H1 (cell line): ENCODE measurements around the gene GALNT2. TPM values are rescaled to one million over a fixed set of nuclear protein-coding genes. Genes with fewer than 3 reads are reported as not detected.

ENCODE experiments used
- CTCF ChIA-PET: fragments of 300-600 bp; sonication (Branson Sonifier 250); formaldehyde crosslinking; loops from one replicate; lab custom pipeline; 2021; ENCODE audit not compliant: partially characterized antibody; lab: Charles Lee
- POLR2A ChIA-PET: fragments of 300-600 bp; sonication (Branson Sonifier 250); formaldehyde crosslinking; loops from one replicate; lab custom pipeline; 2021; ENCODE audit warnings: inconsistent platforms; ENCODE audit not compliant: partially characterized antibody; lab: Charles Lee
- DNase-seq, 2 experiments: peaks; one replicate each; pipeline versions ENCODE4 v3.0.0 to v3.0.0-alpha.2; 2010 to 2022; ENCODE audit warnings: low spot score in 2 of 2, low read depth in 1 of 2, mixed read lengths in 1 of 2
- FAIRE-seq: peaks from 2 replicates; lab custom pipeline; 2011; peaks lifted over from hg19 to GRCh38; lab: Jason Lieb, UNC
- H2AFZ ChIP-seq: 2 replicates; pipeline ENCODE4 v1.8.1; 2012; ENCODE audit warnings: low read length, inconsistent platforms
- H2AK5ac ChIP-seq: 2 replicates; pipeline ENCODE4 v1.6.1; 2013; ENCODE audit warnings: low read depth, low read length
- H2BK120ac ChIP-seq: replicated peaks from 2 replicates; pipeline ENCODE3; 2013; ENCODE audit warnings: low read depth, low read length, inconsistent platforms
- H2BK12ac ChIP-seq: 2 replicates; pipeline ENCODE4 v1.6.1; 2013; ENCODE audit warnings: low read depth, low read length
- H2BK15ac ChIP-seq: 2 replicates; pipeline ENCODE4 v1.6.1; 2013; ENCODE audit warnings: low read length
- H2BK20ac ChIP-seq: 2 replicates; pipeline ENCODE4 v1.6.1; 2013; ENCODE audit warnings: low read length
- H2BK5ac ChIP-seq: 2 replicates; pipeline ENCODE4 v1.6.1; 2013; ENCODE audit warnings: low read depth, low read length
- H3K14ac ChIP-seq: 2 replicates; pipeline ENCODE4 v1.6.1; 2013; ENCODE audit warnings: inconsistent platforms; ENCODE audit not compliant: insufficient read length
- H3K18ac ChIP-seq: 2 replicates; pipeline ENCODE4 v1.6.1; 2013; ENCODE audit warnings: low read length; ENCODE audit errors: extremely low read depth
- H3K23ac ChIP-seq: 2 replicates; pipeline ENCODE4 v1.6.1; 2013; ENCODE audit warnings: inconsistent platforms; ENCODE audit not compliant: insufficient read length
- H3K23me2 ChIP-seq: 2 replicates; pipeline ENCODE4 v1.6.1; 2013; ENCODE audit warnings: low read depth, low read length
- H3K27ac ChIP-seq: 2 replicates; pipeline ENCODE4 v1.6.1; 2011; ENCODE audit warnings: low read depth, low read length, inconsistent platforms
- H3K27me3 ChIP-seq, 4 experiments: replicated peaks in 1 of 4; 1 replicate in 1 of 4; 2 replicates in 3 of 4; pipeline versions ENCODE4 v1.6.1 to v1.8.1; 2011 to 2013; ENCODE audit warnings: low read length in 3 of 4, mild to moderate bottlenecking in 3 of 4, inconsistent platforms in 2 of 4, mixed read lengths in 2 of 4, moderate library complexity in 1 of 4; ENCODE audit not compliant: control insufficient read depth in 3 of 4, insufficient read depth in 3 of 4; ENCODE audit errors: extremely low read depth in 1 of 4
- H3K36me3 ChIP-seq, 4 experiments: 2 replicates each; pipeline versions ENCODE4 v1.6.1 to v1.8.1; 2011 to 2013; ENCODE audit warnings: mild to moderate bottlenecking in 4 of 4, low read length in 3 of 4, moderate library complexity in 2 of 4, control low read depth in 1 of 4, inconsistent platforms in 1 of 4; ENCODE audit not compliant: insufficient read depth in 4 of 4, control insufficient read depth in 2 of 4
- H3K4ac ChIP-seq: replicated peaks from 2 replicates; pipeline ENCODE3; 2013; ENCODE audit warnings: low read length, low read depth, mixed read lengths, inconsistent platforms; ENCODE audit not compliant: insufficient read length
- H3K4me1 ChIP-seq, 4 experiments: replicated peaks in 1 of 4; 1 replicate in 1 of 4; 2 replicates in 3 of 4; pipeline versions ENCODE4 v1.6.1 to v1.8.1; 2011 to 2013; ENCODE audit warnings: low read length in 3 of 4, inconsistent platforms in 2 of 4, mixed read lengths in 1 of 4; ENCODE audit not compliant: insufficient read depth in 4 of 4, control insufficient read depth in 3 of 4
- H3K4me2 ChIP-seq, 2 experiments: 2 replicates each; pipeline versions ENCODE4 v1.6.1 to v1.8.1; 2011 to 2013; ENCODE audit warnings: low read depth in 2 of 2, low read length in 2 of 2, control low read depth in 1 of 2, inconsistent platforms in 1 of 2, mild to moderate bottlenecking in 1 of 2; ENCODE audit not compliant: insufficient read depth in 1 of 2
- H3K4me3 ChIP-seq, 4 experiments: fragments of 200-600, 300-600 bp in 1 of 4; sonication (generic), shearing (Covaris generic), sonication (Bioruptor Twin) in 1 of 4; 2 replicates each; pipeline versions ENCODE4 v1.5.1 to v1.8.1; 2011 to 2016; ENCODE audit warnings: low read length in 4 of 4, low read depth in 3 of 4, control low read depth in 2 of 4, inconsistent platforms in 2 of 4, mild to moderate bottlenecking in 2 of 4, mixed read lengths in 1 of 4, moderate library complexity in 1 of 4; ENCODE audit not compliant: insufficient read depth in 2 of 4; ENCODE audit errors: extremely low read depth in 1 of 4
- H3K56ac ChIP-seq: replicated peaks from 2 replicates; pipeline ENCODE3; 2013; ENCODE audit warnings: low read depth, mild to moderate bottlenecking, mixed read lengths, low read length, inconsistent platforms; ENCODE audit not compliant: insufficient read length
- H3K79me1 ChIP-seq: 2 replicates; pipeline ENCODE4 v1.6.1; 2013; ENCODE audit warnings: low read depth, low read length, control low read depth
- H3K79me2 ChIP-seq, 2 experiments: 2 replicates each; pipeline versions ENCODE4 v1.6.1 to v1.8.1; 2012 to 2013; ENCODE audit warnings: low read length in 2 of 2, mild to moderate bottlenecking in 2 of 2, inconsistent platforms in 1 of 2; ENCODE audit not compliant: insufficient read depth in 2 of 2, control insufficient read depth in 1 of 2
- H3K9ac ChIP-seq, 4 experiments: replicated peaks in 1 of 4; 1 replicate in 1 of 4; 2 replicates in 3 of 4; pipeline versions ENCODE4 v1.6.1 to v1.8.1; 2011 to 2013; ENCODE audit warnings: low read depth in 3 of 4, low read length in 3 of 4, control low read depth in 2 of 4, mild to moderate bottlenecking in 2 of 4, moderate library complexity in 2 of 4, inconsistent platforms in 1 of 4; ENCODE audit errors: extremely low read depth in 1 of 4
- H3K9me3 ChIP-seq, 2 experiments: 2 replicates each; pipeline versions ENCODE4 v1.6.1 to v1.8.1; 2012 to 2013; ENCODE audit warnings: mild to moderate bottlenecking in 2 of 2, moderate library complexity in 2 of 2, control low read depth in 1 of 2, inconsistent platforms in 1 of 2, low read depth in 1 of 2, low read length in 1 of 2, mixed read lengths in 1 of 2; ENCODE audit not compliant: insufficient read depth in 2 of 2
- H4K20me1 ChIP-seq, 2 experiments: replicated peaks in 1 of 2; 2 replicates each; pipeline versions ENCODE3 to v1.8.1; 2011 to 2013; ENCODE audit warnings: inconsistent platforms in 2 of 2, low read length in 2 of 2, mild to moderate bottlenecking in 1 of 2; ENCODE audit not compliant: insufficient read depth in 2 of 2, control insufficient read depth in 1 of 2
- H4K5ac ChIP-seq: 2 replicates; pipeline ENCODE4 v1.6.1; 2013; ENCODE audit warnings: low read length, low read depth, mixed read lengths, inconsistent platforms; ENCODE audit not compliant: insufficient read length
- H4K8ac ChIP-seq: 2 replicates; pipeline ENCODE4 v1.8.0; 2013; ENCODE audit warnings: mild to moderate bottlenecking, moderate library complexity, low read length, inconsistent platforms; ENCODE audit not compliant: insufficient read depth; ENCODE audit errors: extremely low read depth
- H4K91ac ChIP-seq: replicated peaks from 2 replicates; pipeline ENCODE3; 2013; ENCODE audit warnings: low read length, mixed read lengths, inconsistent platforms; ENCODE audit not compliant: insufficient read length
- ASH2L ChIP-seq: fragments of 200-600, 300-600 bp; sonication (generic); IDR thresholded peaks from one replicate; pipeline ENCODE4 v1.7.1; 2017; ENCODE audit warnings: low read length
- BCL11A ChIP-seq, 2 experiments: IDR thresholded peaks; one replicate each; pipeline ENCODE4 v1.6.1; 2011; ENCODE audit warnings: low read depth in 2 of 2, low read length in 2 of 2, mild to moderate bottlenecking in 2 of 2
- CHD2 ChIP-seq: IDR thresholded peaks from 2 replicates; pipeline ENCODE4 v1.6.1; 2012; ENCODE audit warnings: low read length, improper control_type of control experiment
- EGR1 ChIP-seq: IDR thresholded peaks from 2 replicates; pipeline ENCODE4 v1.6.1; 2011; ENCODE audit warnings: low read depth, low read length, borderline replicate concordance
- EZH2 ChIP-seq: fragments of 200-600 bp; sonication (generic); IDR thresholded peaks from 2 replicates; pipeline ENCODE4 v1.7.1; 2012; ENCODE audit warnings: low read depth, mild to moderate bottlenecking, moderate library complexity, low read length, inconsistent platforms; ENCODE audit not compliant: severe bottlenecking
- GABPA ChIP-seq: IDR thresholded peaks from 2 replicates; pipeline ENCODE4 v1.6.1; 2011; ENCODE audit warnings: mild to moderate bottlenecking, low read length, moderate library complexity, borderline replicate concordance; ENCODE audit not compliant: insufficient read depth
- GTF2F1 ChIP-seq: IDR thresholded peaks from 2 replicates; pipeline ENCODE4 v1.6.1; 2012; ENCODE audit warnings: low read depth, low read length, improper control_type of control experiment, borderline replicate concordance
- HDAC6 ChIP-seq: IDR thresholded peaks from one replicate; pipeline ENCODE4 v1.7.1; 2012; ENCODE audit warnings: low read depth, mild to moderate bottlenecking, inconsistent platforms, low read length, moderate library complexity
- KDM5A ChIP-seq: fragments of 200-600 bp; IDR thresholded peaks from 2 replicates; pipeline ENCODE4 v1.7.1; 2012; ENCODE audit warnings: mild to moderate bottlenecking, low read length, inconsistent platforms, mixed read lengths
- PHF8 ChIP-seq: fragments of 200-600 bp; sonication (generic); conservative IDR thresholded peaks from 2 replicates; pipeline ENCODE4 v1.7.1; 2012; ENCODE audit warnings: low read depth, mild to moderate bottlenecking, inconsistent platforms, low read length, moderate library complexity
- RFX5 ChIP-seq: IDR thresholded peaks from 2 replicates; pipeline ENCODE4 v1.6.1; 2011; ENCODE audit warnings: low read depth, low read length, improper control_type of control experiment, borderline replicate concordance
- SIN3A ChIP-seq, 2 experiments: IDR thresholded peaks in 1 of 2; conservative IDR thresholded peaks in 1 of 2; 2 replicates each; pipeline ENCODE4 v1.6.1; 2011 to 2012; ENCODE audit warnings: low read length in 2 of 2, improper control_type of control experiment in 1 of 2, low read depth in 1 of 2, mild to moderate bottlenecking in 1 of 2
- SP1 ChIP-seq: IDR thresholded peaks from 2 replicates; pipeline ENCODE4 v1.6.1; 2011; ENCODE audit warnings: low read depth, low read length
- TAF1 ChIP-seq: IDR thresholded peaks from 2 replicates; pipeline ENCODE4 v1.6.1; 2011; ENCODE audit warnings: mild to moderate bottlenecking, low read depth, low read length
- WGBS, 2 experiments: shearing (Covaris generic) in 1 of 2; methylation state at CpG; one replicate each; pipeline versions ENCODE4 v1.1.6 to v1.1.7; 2013 to 2015; ENCODE audit warnings: low lambda C conversion rate in 2 of 2, mixed read lengths in 2 of 2, inconsistent platforms in 1 of 2, low coverage in 1 of 2, missing lambda C conversion rate in 1 of 2; ENCODE audit not compliant: insufficient replicate concordance in 2 of 2, insufficient coverage in 1 of 2, insufficient read length in 1 of 2; ENCODE audit errors: extremely low coverage in 1 of 2, missing lambda C conversion rate in 1 of 2; 5-methylcytosine and 5-hydroxymethylcytosine counted together
- polyA plus RNA-seq, 7 experiments: library from polyadenylated mRNA; depleted of rRNA in 3 of 7; stranded (reverse) in 5 of 7; unstranded in 2 of 7; fragments of >200 nt in 5 of 7; fragments of 200-250 nt in 2 of 7; gene quantifications; 1 replicate in 5 of 7; 2 replicates in 1 of 7; 4 replicates in 1 of 7; pipeline versions ENCODE4 v1.2.1 to v1.2.3, GENCODE V29; 2011 to 2013; ENCODE audit warnings: missing spikeins in 2 of 7, mixed read lengths in 2 of 7
- total RNA-seq: library from RNA; stranded (reverse); fragmentation: NEBNext Ultra II Directional; extraction: Animal tissue kit (Norgen Biotek cat#: 25700); gene quantifications from 2 replicates; pipeline ENCODE4 v1.2.1, GENCODE V29; 2021

GALNT2 gene
- total and polyA plus RNA-seq, 2 of the 8 experiments (the other 6 are each of a cell fraction or from before 2014, with no cell fraction given), result 34.5 to 75.3 TPM

DNA sequence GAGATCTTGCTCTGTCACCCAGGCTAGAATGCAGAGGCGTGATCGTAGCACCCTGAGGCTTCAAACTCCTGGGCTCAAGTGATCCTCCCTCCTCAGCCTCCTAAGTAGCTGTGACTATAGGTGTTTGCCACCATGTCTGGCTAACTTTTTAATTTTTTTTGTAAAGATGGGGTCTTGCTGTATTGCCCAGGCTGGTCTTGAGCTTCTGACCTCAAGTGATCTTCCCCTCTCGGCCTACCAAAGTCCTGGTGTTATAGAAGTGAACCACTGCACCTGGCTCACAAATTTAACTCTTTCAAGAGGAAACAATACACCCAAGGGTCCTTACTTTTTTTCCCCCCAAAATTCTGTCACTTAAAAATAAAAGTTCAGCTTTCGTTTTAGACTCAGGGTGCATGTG, 62.3 kb downstream of the GALNT2 start:
- Histone ChIP-seq H2BK12ac (no peak overlapping the region), H3K27me3 (no peaks in the 10 kb centered on the region), H3K9ac (no peak overlapping the region), H3K56ac (no peak overlapping the region), H2BK15ac (no peak overlapping the region), H3K36me3 (no peaks in the 10 kb centered on the region), H3K18ac (no peak overlapping the region), H2BK120ac (no peak overlapping the region), H3K4ac (no peak overlapping the region), H3K23me2 (no peaks in the 10 kb centered on the region), H4K5ac (no peak overlapping the region), H3K4me2 (no peak overlapping the region), H3K79me2 (peaks cover 0 to 74% of the 10 kb centered on the region in 2 experiments; a peak in 2 of 4 replicates), H2AFZ (no peak overlapping the region), H3K14ac (no peak overlapping the region), H3K4me3 (no peak overlapping the region), H3K9me3 (no peaks in the 10 kb centered on the region), H3K4me1 (peaks cover 5 to 19% (median 12%) of the 10 kb centered on the region in 4 experiments), H3K23ac (no peak overlapping the region), H4K8ac (no peak overlapping the region), H3K79me1 (peaks cover 3% of the 10 kb centered on the region; the same call in 1 of the 2 replicates), H2BK5ac (no peak overlapping the region), H2BK20ac (no peak overlapping the region), H3K27ac (no peak overlapping the region), H4K91ac (no peak overlapping the region), H4K20me1 (peaks cover 0 to 8% of the 10 kb centered on the region in 2 experiments), H2AK5ac (no peak overlapping the region)
- ChIA-PET CTCF (interaction anchor here (0.6 to 6.4 kb wide), 6 partner anchors 8 to 148 kb away, joined by 3 to 44 read pairs (median 3); no protein-coding TSS in a partner anchor), POLR2A (no interaction called here)
- DNase-seq (no peak), FAIRE-seq (no peak)
- 92% methylated on average over 4 of the region's 4 CpGs; no CpG with 5 or more reads in 1 of the 2 experiments for WGBS, 2 experiments
- TF ChIP-seq EGR1 (no peak), SP1 (no peak), HDAC6 (no peak), RFX5 (no peak), BCL11A (IDR thresholded peaks at IDR 0.05; ENCODE audit: low read depth in 2 of 2, low read length in 2 of 2) (no peak), SIN3A (conservative IDR thresholded peaks at IDR 0.05 in 1 of 2, IDR thresholded peaks at IDR 0.05 in 1 of 2; ENCODE audit: low read depth in 1 of 2, low read length in 2 of 2) (no peak), EZH2 (no peak), GABPA (no peak), KDM5A (no peak), GTF2F1 (no peak), PHF8 (no peak), ASH2L (no peak), TAF1 (no peak), CHD2 (no peak)
